SK-N-SH treated with all-trans-retinoic acid at 6 μM for 48 hours (cell line): ENCODE data around the gene CFAP57.

Source experiments
- ATAC-seq: fragments of 200-7000 bp; cut with Tn5 transposase; 3 replicates; pipeline ENCODE4 v1.9.1; 2020; ENCODE audit warnings: mild to moderate bottlenecking, moderate library complexity
- ARNTL ChIP-seq: fragments of 450-650 bp; formaldehyde crosslinking; IDR thresholded peaks from 2 replicates; pipeline ENCODE4 v1.5.0; 2020; ENCODE audit warnings: low read depth, mild to moderate bottlenecking, moderate library complexity, borderline replicate concordance
- BACH2 ChIP-seq: fragments of 250-450 bp; sonication (Bioruptor Pico); IDR thresholded peaks from 2 replicates; pipeline ENCODE4 v1.9.0; 2021; ENCODE audit warnings: mild to moderate bottlenecking, borderline replicate concordance
- CREB5 ChIP-seq: fragments of 250-450 bp; sonication (Bioruptor Pico); IDR thresholded peaks from 2 replicates; pipeline ENCODE4 v1.5.1; 2020; ENCODE audit warnings: low read depth, mild to moderate bottlenecking, moderate library complexity
- CSDC2 ChIP-seq: fragments of 250-450 bp; sonication (Bioruptor Pico); IDR thresholded peaks from 2 replicates; pipeline ENCODE4 v1.5.0; 2020; ENCODE audit warnings: mild to moderate bottlenecking, moderate library complexity
- CSRNP3 ChIP-seq: fragments of 250-450 bp; sonication (Bioruptor Pico); IDR thresholded peaks from 2 replicates; pipeline ENCODE4 v1.5.1; 2021; ENCODE audit warnings: mild to moderate bottlenecking, moderate library complexity
- ESRRG ChIP-seq: fragments of 250-450 bp; sonication (Bioruptor Pico); IDR thresholded peaks from 2 replicates; pipeline ENCODE4 v1.6.1; 2021; ENCODE audit warnings: mild to moderate bottlenecking
- GLIS3 ChIP-seq: fragments of 250-450 bp; sonication (Bioruptor Pico); IDR thresholded peaks from 2 replicates; pipeline ENCODE4 v1.5.0; 2020; ENCODE audit warnings: mild to moderate bottlenecking, moderate library complexity
- ISL1 ChIP-seq: fragments of 250-450 bp; sonication (Bioruptor Pico); IDR thresholded peaks from 2 replicates; pipeline ENCODE4 v2.1.2; 2022; ENCODE audit warnings: mild to moderate bottlenecking, moderate library complexity
- OSR1 ChIP-seq: fragments of 250-450 bp; sonication (Bioruptor Pico); IDR thresholded peaks from 2 replicates; pipeline ENCODE4 v1.8.0; 2022; ENCODE audit warnings: moderate library complexity, mild to moderate bottlenecking, inconsistent platforms
- PATZ1 ChIP-seq: fragments of 250-450 bp; sonication (Bioruptor Pico); IDR thresholded peaks from 2 replicates; pipeline ENCODE4 v1.8.0; 2020; ENCODE audit warnings: mild to moderate bottlenecking, moderate library complexity, borderline replicate concordance
- POU6F1 ChIP-seq: fragments of 250-450 bp; sonication (Bioruptor Pico); IDR thresholded peaks from 2 replicates; pipeline ENCODE4 v1.8.0; 2021; ENCODE audit warnings: low read depth, mild to moderate bottlenecking, moderate library complexity, borderline replicate concordance
- PPARA ChIP-seq: fragments of 250-450 bp; sonication (Bioruptor Pico); IDR thresholded peaks from 2 replicates; pipeline ENCODE4 v1.5.0; 2020; ENCODE audit warnings: mild to moderate bottlenecking, borderline replicate concordance
- RARB ChIP-seq: fragments of 250-450 bp; sonication (Bioruptor Pico); IDR thresholded peaks from 2 replicates; pipeline ENCODE4 v1.8.0; 2021; ENCODE audit warnings: mild to moderate bottlenecking, moderate library complexity
- SNAI2 ChIP-seq: fragments of 250-450 bp; sonication (Bioruptor Pico); IDR thresholded peaks from 2 replicates; pipeline ENCODE4 v1.5.0; 2020; ENCODE audit warnings: mild to moderate bottlenecking, moderate library complexity
- TCF4 ChIP-seq: fragments of 250-450 bp; sonication (Bioruptor Pico); IDR thresholded peaks from 2 replicates; pipeline ENCODE4 v1.8.0; 2021; ENCODE audit warnings: mild to moderate bottlenecking, moderate library complexity, borderline replicate concordance
- TOX ChIP-seq: fragments of 250-450 bp; sonication (Bioruptor Pico); IDR thresholded peaks from 2 replicates; pipeline ENCODE4 v1.8.0; 2021; ENCODE audit warnings: mild to moderate bottlenecking, moderate library complexity, borderline replicate concordance
- TSHZ2 ChIP-seq: fragments of 250-450 bp; sonication (Bioruptor Pico); IDR thresholded peaks from 2 replicates; pipeline ENCODE4 v1.5.0; 2020; ENCODE audit warnings: mild to moderate bottlenecking, moderate library complexity
- ZC3H10 ChIP-seq: fragments of 250-450 bp; sonication (Bioruptor Pico); IDR thresholded peaks from 2 replicates; pipeline ENCODE4 v1.5.1; 2021; ENCODE audit warnings: mild to moderate bottlenecking, moderate library complexity
- ZFP3 ChIP-seq: fragments of 250-450 bp; sonication (Bioruptor Pico); IDR thresholded peaks from 2 replicates; pipeline ENCODE4 v1.5.0; 2020; ENCODE audit warnings: mild to moderate bottlenecking, moderate library complexity
- ZFP30 ChIP-seq: fragments of 450-650 bp; formaldehyde crosslinking; IDR thresholded peaks from 2 replicates; pipeline ENCODE4 v1.5.0; 2022; ENCODE audit warnings: mild to moderate bottlenecking, moderate library complexity
- ZNF565 ChIP-seq: fragments of 450-650 bp; formaldehyde crosslinking; conservative IDR thresholded peaks from 2 replicates; pipeline ENCODE4 v1.5.0; 2020; ENCODE audit warnings: low read depth, mild to moderate bottlenecking, moderate library complexity
- ZNF70 ChIP-seq: fragments of 450-650 bp; formaldehyde crosslinking; IDR thresholded peaks from 2 replicates; pipeline ENCODE4 v1.5.0; 2020; ENCODE audit warnings: mild to moderate bottlenecking, moderate library complexity
- ZNF8 ChIP-seq: fragments of 450-650 bp; formaldehyde crosslinking; IDR thresholded peaks from 2 replicates; pipeline ENCODE4 v1.5.0; 2020; ENCODE audit warnings: mild to moderate bottlenecking, moderate library complexity

CFAP57 gene

GRCh38 chr1:43172527-43172972 lies 420 bp downstream of the CFAP57 start:
- peak; percentile 77 for ATAC-seq
- TF ChIP-seq SNAI2 (no peak), OSR1 (CRISPR knock-in tag) (no peak), ESRRG (CRISPR knock-in tag) (no peak), ARNTL (no peak), PPARA (no peak), BACH2 (CRISPR knock-in tag) (no peak), ZNF565 (CRISPR knock-in tag) (no peak), ZFP3 (CRISPR knock-in tag) (no peak)

GRCh38 chr1:43174873-43175272 lies 2.7 kb downstream of the CFAP57 start:
- TF ChIP-seq ZC3H10 (CRISPR knock-in tag): no peak
- TF ChIP-seq OSR1 (CRISPR knock-in tag): no peak
- no peak for TF ChIP-seq POU6F1 (CRISPR knock-in tag)
- TF ChIP-seq CREB5 (CRISPR knock-in tag): no peak
- TF ChIP-seq PATZ1: no peak
- ATAC-seq: no peak

GRCh38 chr1:43177691-43178090 lies 5.6 kb downstream of the CFAP57 start:
- no peak for ATAC-seq
- TF ChIP-seq CSDC2 (CRISPR knock-in tag) (no peak), ZFP30 (CRISPR knock-in tag) (no peak), ARNTL (no peak), BACH2 (CRISPR knock-in tag) (no peak), PPARA (no peak), TCF4 (CRISPR knock-in tag) (no peak), GLIS3 (no peak)

GRCh38 chr1:43184388-43184787 lies 12.3 kb downstream of the CFAP57 start:
- TF ChIP-seq ZFP3 (CRISPR knock-in tag) (no peak), TOX (CRISPR knock-in tag) (no peak), TCF4 (CRISPR knock-in tag) (no peak), OSR1 (CRISPR knock-in tag) (no peak)
- ATAC-seq: no peak

GRCh38 chr1:43184995-43185394 lies 12.9 kb downstream of the CFAP57 start:
- no peak for TF ChIP-seq ARNTL
- no peak for TF ChIP-seq CSRNP3
- TF ChIP-seq ZC3H10 (CRISPR knock-in tag): no peak
- no peak for TF ChIP-seq ZNF8 (CRISPR knock-in tag)
- TF ChIP-seq GLIS3: no peak
- TF ChIP-seq TCF4 (CRISPR knock-in tag): no peak
- no peak for ATAC-seq

GRCh38 chr1:43188106-43188505 lies 16.0 kb downstream of the CFAP57 start:
- no peak for ATAC-seq
- TF ChIP-seq OSR1 (CRISPR knock-in tag) (no peak), ZNF565 (CRISPR knock-in tag) (no peak), TSHZ2 (no peak), SNAI2 (no peak), PPARA (no peak), ZC3H10 (CRISPR knock-in tag) (no peak), ARNTL (no peak), CREB5 (CRISPR knock-in tag) (no peak), ZFP3 (CRISPR knock-in tag) (no peak), ZNF70 (CRISPR knock-in tag) (no peak), ISL1 (CRISPR knock-in tag) (no peak), RARB (CRISPR knock-in tag) (no peak), TOX (CRISPR knock-in tag) (no peak)
